Lower lobe of right lung (tissue), 2 donors: ENCODE results near the gene EXOC7. TPM values are rescaled to one million over a fixed set of nuclear protein-coding genes. Genes with fewer than 3 reads are reported as not detected.
A peak's percentile ranks its signal among the peaks of the same experiment; 100 is the strongest.

Experiments used
- ATAC-seq, 2 donors: fragments of 200-7000 bp; cut with Tn5 transposase; one replicate each; pipeline ENCODE4 v1.9.1; 2020 to 2022; ENCODE audit warnings: mild to moderate bottlenecking in 2 of 2, moderate library complexity in 2 of 2
- DNase-seq: peaks from one replicate; pipeline ENCODE4 v3.0.0-alpha.2; 2020
- H3K27ac ChIP-seq: fragments of 200-600 bp; one replicate; pipeline ENCODE4 v1.8.0; 2022
- H3K27me3 ChIP-seq: fragments of 200-600 bp; one replicate; pipeline ENCODE4 v1.8.0; 2022; ENCODE audit warnings: low read depth
- H3K36me3 ChIP-seq: fragments of 200-600 bp; one replicate; pipeline ENCODE4 v1.8.0; 2022; ENCODE audit warnings: mild to moderate bottlenecking
- H3K4me1 ChIP-seq: fragments of 200-600 bp; one replicate; pipeline ENCODE4 v1.8.0; 2022
- H3K4me3 ChIP-seq: fragments of 200-600 bp; one replicate; pipeline ENCODE4 v1.8.0; 2022; ENCODE audit warnings: mild to moderate bottlenecking
- H3K9me3 ChIP-seq: fragments of 200-600 bp; one replicate; pipeline ENCODE4 v1.8.0; 2022
- CTCF ChIP-seq: fragments of 200-600 bp; IDR thresholded peaks from one replicate; pipeline ENCODE4 v1.8.0; 2022; ENCODE audit warnings: antibody characterized with exemption, mild to moderate bottlenecking
- intact Hi-C: fragments of 100-400 bp; cut with DNase I; formaldehyde crosslinking; loops from one replicate; pipeline ENCODE4 v1.11.0; 2022
- total RNA-seq: library from RNA; stranded (reverse); fragmentation: NEBNext Ultra II Directional; extraction: Animal tissue kit (Norgen Biotek cat#: 25700); gene quantifications from one replicate; pipeline ENCODE4 v1.2.1, GENCODE V29; 2021
- donor health status: DM: no; HTN: yes; CAD: no; lungs with severe emphysema.

Gene EXOC7
- total RNA-seq, 1 donor from 2014 or later, result 118 TPM

GRCh38 chr17:76115138-76115754, 11.7 kb upstream of the EXOC7 start:
- Histone ChIP-seq H3K4me3 (no peak overlapping the region), H3K4me1 (no peaks in the 10 kb centered on the region), H3K36me3 (no peaks in the 10 kb centered on the region), H3K27me3 (no peaks in the 10 kb centered on the region), H3K27ac (no peak overlapping the region), H3K9me3 (no peaks in the 10 kb centered on the region)
- no peak for ATAC-seq
- TF ChIP-seq CTCF, result no peak
- no peak for DNase-seq
- intact Hi-C loops, result no loop called here

GRCh38 chr17:76111956-76112355, 8.4 kb upstream of the EXOC7 start:
- ATAC-seq, result no peak
- intact Hi-C loops, result no loop called here

GRCh38 chr17:76107509-76107908, 3.9 kb upstream of the EXOC7 start:
- peaks cover 10% of the 10 kb centered on the region for H3K4me1 ChIP-seq
- DNase-seq (peak; percentile 12), ATAC-seq (no peak)
- H3K4me3 ChIP-seq, result no peak overlapping the region
- intact Hi-C loops, result no loop called here
- TF ChIP-seq CTCF, result no peak
- H3K36me3 ChIP-seq, result no peaks in the 10 kb centered on the region
- no peaks in the 10 kb centered on the region for H3K9me3 ChIP-seq
- no peaks in the 10 kb centered on the region for H3K27me3 ChIP-seq
- H3K27ac ChIP-seq, result no peak overlapping the region

More at GRCh38 chr17:76111956-76112355, 8.4 kb upstream of the EXOC7 start:
- Histone ChIP-seq H3K27ac (no peak overlapping the region), H3K27me3 (no peaks in the 10 kb centered on the region), H3K36me3 (no peaks in the 10 kb centered on the region), H3K9me3 (no peaks in the 10 kb centered on the region), H3K4me3 (no peak overlapping the region), H3K4me1 (no peaks in the 10 kb centered on the region)
- DNase-seq, result no peak
- TF ChIP-seq CTCF, result no peak

GRCh38 chr17:76106703-76107102, 3.1 kb upstream of the EXOC7 start:
- Histone ChIP-seq H3K27ac (no peak overlapping the region), H3K4me1 (peaks cover 18% of the 10 kb centered on the region), H3K36me3 (peaks cover 2% of the 10 kb centered on the region), H3K27me3 (no peaks in the 10 kb centered on the region), H3K4me3 (no peak overlapping the region), H3K9me3 (no peaks in the 10 kb centered on the region)
- DNase-seq, result no peak
- no peak for ATAC-seq
- intact Hi-C loops, result no loop called here
- no peak for TF ChIP-seq CTCF

- Histone ChIP-seq H3K27me3 (no peaks in the 10 kb centered on the region), H3K4me3 (no peak overlapping the region), H3K36me3 (peaks cover 21% of the 10 kb centered on the region), H3K9me3 (no peaks in the 10 kb centered on the region), H3K4me1 (peaks cover 18% of the 10 kb centered on the region), H3K27ac (no peak overlapping the region)
- DNase-seq (no peak), ATAC-seq (no peak)
- intact Hi-C loops, result no loop called here
- no peak for TF ChIP-seq CTCF
These were observed 1.3 kb upstream of the EXOC7 start for GRCh38 chr17:76104896-76105231.
